HepG2 (cell line): Measurements from ENCODE around the gene ITCH. TPM values are rescaled to one million over a fixed set of nuclear protein-coding genes. Genes with fewer than 3 reads are reported as not detected.

Source experiments
- AHR ChIP-seq: IDR thresholded peaks from 2 replicates; pipeline ENCODE4 v1.6.1; 2018; ENCODE audit warnings: missing genetic modification reagents, missing compliant biosample characterization
- ASH2L ChIP-seq: fragments of 300-600, 200-600 bp; sonication (generic); IDR thresholded peaks from 2 replicates; pipeline ENCODE4 v1.7.0; 2017; ENCODE audit warnings: low read depth, mild to moderate bottlenecking, moderate library complexity, mixed read lengths, low read length; ENCODE audit not compliant: insufficient read length
- ATF7-NPFF ChIP-seq: sonication (generic); formaldehyde crosslinking; IDR thresholded peaks from 2 replicates; pipeline ENCODE4 v1.8.1; 2023; ENCODE audit warnings: mild to moderate bottlenecking, low read depth, missing genetic modification reagents, moderate library complexity
- BCL6 ChIP-seq: IDR thresholded peaks from 2 replicates; pipeline ENCODE4 v1.6.1; 2016; ENCODE audit warnings: missing genetic modification reagents, missing compliant biosample characterization
- BRD4 ChIP-seq: sonication (generic); formaldehyde crosslinking; IDR thresholded peaks from 2 replicates; pipeline ENCODE4 v1.4.0; 2020; ENCODE audit warnings: missing genetic modification reagents
- E2F5 ChIP-seq: sonication (generic); formaldehyde crosslinking; conservative IDR thresholded peaks from 2 replicates; pipeline ENCODE4 v1.4.0; 2020; ENCODE audit warnings: missing genetic modification reagents
- HNRNPK ChIP-seq: fragments of 200-400 bp; formaldehyde crosslinking; IDR thresholded peaks from 2 replicates; pipeline ENCODE4 v1.6.1; 2018; ENCODE audit warnings: low read length, low read depth, moderate library complexity, mild to moderate bottlenecking; ENCODE audit not compliant: poor library complexity, severe bottlenecking
- MIER2 ChIP-seq: IDR thresholded peaks from 2 replicates; pipeline ENCODE4 v1.6.1; 2016; ENCODE audit warnings: missing biosample characterization, missing genetic modification reagents
- MTA1 ChIP-seq: sonication (generic); formaldehyde crosslinking; IDR thresholded peaks from 2 replicates; pipeline ENCODE4 v1.4.0; 2020; ENCODE audit warnings: missing genetic modification reagents, mild to moderate bottlenecking, borderline replicate concordance
- PHF21A ChIP-seq: sonication (generic); formaldehyde crosslinking; IDR thresholded peaks from 2 replicates; pipeline ENCODE4 v1.5.0; 2020; ENCODE audit warnings: mild to moderate bottlenecking, missing genetic modification reagents
- PLSCR1 ChIP-seq: sonication (generic); formaldehyde crosslinking; IDR thresholded peaks from 2 replicates; pipeline ENCODE4 v1.5.0; 2020; ENCODE audit warnings: missing genetic modification reagents, mild to moderate bottlenecking, borderline replicate concordance
- SNAPC2 ChIP-seq: sonication (generic); formaldehyde crosslinking; IDR thresholded peaks from 2 replicates; pipeline ENCODE4 v1.8.1; 2022; ENCODE audit warnings: mild to moderate bottlenecking, missing genetic modification reagents
- SSRP1 ChIP-seq: IDR thresholded peaks from 2 replicates; pipeline ENCODE4 v1.6.1; 2016; ENCODE audit warnings: control low read depth
- TBL1XR1 ChIP-seq: fragments of 150-350 bp; IDR thresholded peaks from 2 replicates; pipeline ENCODE4 v1.6.1; 2014; ENCODE audit warnings: borderline replicate concordance, low read length; ENCODE audit not compliant: partially characterized antibody
- TEAD2 ChIP-seq: sonication (generic); formaldehyde crosslinking; IDR thresholded peaks from 2 replicates; pipeline ENCODE4 v1.9.0; 2021; ENCODE audit warnings: missing genetic modification reagents
- THAP7 ChIP-seq: sonication (generic); formaldehyde crosslinking; IDR thresholded peaks from 2 replicates; pipeline ENCODE4 v1.8.1; 2023; ENCODE audit warnings: mild to moderate bottlenecking, missing genetic modification reagents
- ZFP36L2 ChIP-seq: sonication (generic); formaldehyde crosslinking; IDR thresholded peaks from 2 replicates; pipeline ENCODE4 v1.4.0; 2020; ENCODE audit warnings: missing genetic modification reagents
- ZFY ChIP-seq: sonication (generic); formaldehyde crosslinking; IDR thresholded peaks from 2 replicates; pipeline ENCODE4 v1.4.0; 2020; ENCODE audit warnings: missing genetic modification reagents
- ZMYM2 ChIP-seq: sonication (generic); formaldehyde crosslinking; IDR thresholded peaks from 2 replicates; pipeline ENCODE4 v1.8.0; 2022; ENCODE audit warnings: mild to moderate bottlenecking, missing genetic modification reagents
- ZNF101 ChIP-seq: sonication (generic); formaldehyde crosslinking; IDR thresholded peaks from 2 replicates; pipeline ENCODE4 v1.4.0; 2020; ENCODE audit warnings: mild to moderate bottlenecking, low read depth, missing genetic modification reagents, borderline replicate concordance
- ZNF124 ChIP-seq: sonication (generic); formaldehyde crosslinking; IDR thresholded peaks from 2 replicates; pipeline ENCODE4 v1.4.0; 2020; ENCODE audit warnings: missing genetic modification reagents
- ZNF331 ChIP-seq: sonication (generic); formaldehyde crosslinking; IDR thresholded peaks from 2 replicates; pipeline ENCODE4 v1.4.0; 2020; ENCODE audit warnings: missing genetic modification reagents
- ZNF501 ChIP-seq: sonication (generic); formaldehyde crosslinking; IDR thresholded peaks from 2 replicates; pipeline ENCODE4 v1.5.1; 2020; ENCODE audit warnings: mild to moderate bottlenecking, moderate library complexity, missing genetic modification reagents
- ZNF552 ChIP-seq: sonication (generic); formaldehyde crosslinking; IDR thresholded peaks from 2 replicates; pipeline ENCODE4 v1.9.0; 2022; ENCODE audit warnings: missing genetic modification reagents, mild to moderate bottlenecking, borderline replicate concordance
- polyA plus RNA-seq, 8 experiments: library from polyadenylated mRNA; depleted of rRNA in 3 of 8; stranded (reverse) in 7 of 8; unstranded in 1 of 8; fragments of >200 nt; fragmentation: Illumina TruSeq in 4 of 8; extraction: Trizol in 4 of 8; gene quantifications; 2 replicates each; pipeline versions ENCODE4 v1.2.1 to v1.2.3, GENCODE V29; 2011 to 2016; ENCODE audit warnings: low read depth in 4 of 8, missing spikeins in 1 of 8, mixed read lengths in 1 of 8; ENCODE audit not compliant: insufficient read depth in 1 of 8
- total RNA-seq, 5 experiments: library from RNA; depleted of rRNA; stranded (reverse); fragments of >200 nt; fragmentation: Illumina TruSeq; extraction: Trizol; gene quantifications; 2 replicates each; pipeline ENCODE4 v1.2.3, GENCODE V29; 2016; ENCODE audit warnings: low read depth in 1 of 5

Gene ITCH
- total and polyA plus RNA-seq, 2 of the 13 experiments (the other 11 are each of a cell fraction or from before 2014, with no cell fraction given) = 20.5 to 112 TPM

- TF ChIP-seq PLSCR1 (no peak), ZNF101 (CRISPR knock-in tag) (no peak), ZNF552 (CRISPR knock-in tag) (no peak), AHR (CRISPR knock-in tag) (no peak), TBL1XR1 (no peak), ZNF331 (CRISPR knock-in tag) (no peak), SNAPC2 (CRISPR knock-in tag) (no peak), PHF21A (CRISPR knock-in tag) (peak; percentile 52; the same call in 1 of the 2 replicates), ZFP36L2 (CRISPR knock-in tag) (no peak), THAP7 (no peak), TEAD2 (no peak), ASH2L (no peak), BCL6 (CRISPR knock-in tag) (peak; percentile 49; the same call in 1 of the 2 replicates), HNRNPK (no peak), ATF7-NPFF (CRISPR knock-in tag) (no peak), ZNF124 (CRISPR knock-in tag) (no peak), MTA1 (CRISPR knock-in tag) (no peak), ZNF501 (CRISPR knock-in tag) (no peak), ZMYM2 (CRISPR knock-in tag) (0 out of 2 replicates have a peak, but pooled peaks have one; percentile 23), ZFY (0 out of 2 replicates have a peak, but pooled peaks have one; percentile 3), E2F5 (CRISPR knock-in tag) (no peak), SSRP1 (CRISPR knock-in tag) (0 out of 2 replicates have a peak, but pooled peaks have one; percentile 72), BRD4 (CRISPR knock-in tag) (no peak), MIER2 (CRISPR knock-in tag) (no peak)
These were observed 40.2 kb downstream of the ITCH start (continued) for GRCh38 chr20:34403063-34403827.
